Activated CD8-positive, alpha-beta memory T cell treated with anti-CD3 and anti-CD28 coated beads, Interleukin-2, amount 10 ng/mL, durations not matched to agents 7 days and 5 days (primary cell): ENCODE results near the gene SBF2. TPM values are rescaled to one million over a fixed set of nuclear protein-coding genes. Genes with fewer than 3 reads are reported as not detected.

Source experiments
- ATAC-seq: fragments of 150-1000 bp; cut with Tn5 transposase; one replicate; pipeline ENCODE4 v1.10.0; 2021; ENCODE audit warnings: moderate library complexity
- CTCF ChIA-PET: fragments of 350-600 bp; sonication (Branson Sonifier 250); formaldehyde crosslinking; loops from one replicate; lab custom pipeline; 2021; ENCODE audit warnings: antibody characterized with exemption; lab: Charles Lee
- DNase-seq: peaks from one replicate; pipeline ENCODE4 v3.0.0-alpha.2; 2020
- H3K27ac Mint-ChIP-seq: one replicate; pipeline ENCODE4 v1.8.0; 2021; ENCODE audit warnings: mild to moderate bottlenecking, mixed read lengths
- H3K27me3 Mint-ChIP-seq: one replicate; pipeline ENCODE4 v1.8.0; 2021; ENCODE audit warnings: mixed read lengths
- H3K36me3 Mint-ChIP-seq: one replicate; pipeline ENCODE4 v1.8.0; 2021; ENCODE audit warnings: mild to moderate bottlenecking, mixed read lengths
- H3K4me1 Mint-ChIP-seq: one replicate; pipeline ENCODE4 v1.8.0; 2021; ENCODE audit warnings: mixed read lengths
- H3K4me3 Mint-ChIP-seq: one replicate; pipeline ENCODE4 v1.8.0; 2021; ENCODE audit warnings: mild to moderate bottlenecking, moderate library complexity, mixed read lengths
- H3K9me3 Mint-ChIP-seq: one replicate; pipeline ENCODE4 v1.8.0; 2022; ENCODE audit warnings: low read depth, mixed read lengths
- total RNA-seq, 2 experiments: library from RNA; stranded (reverse); gene quantifications; one replicate each; pipeline ENCODE4 v1.2.3, GENCODE V29; 2021

The SBF2 gene
- total RNA-seq, 2 experiments from 2014 or later, result 4.6 to 8.3 TPM

- Mint-ChIP-seq H3K9me3 (no peaks in the 10 kb centered on the region), H3K4me1 (peaks cover 5% of the 10 kb centered on the region), H3K27me3 (no peaks in the 10 kb centered on the region), H3K36me3 (peaks cover 2% of the 10 kb centered on the region), H3K27ac (no peak overlapping the region), H3K4me3 (no peak overlapping the region)
- CTCF ChIA-PET, result no interaction called here
- no peak for ATAC-seq
- no peak for DNase-seq
Measured at GRCh38 chr11:9783986-9784385, 510.0 kb downstream of the SBF2 start.

- DNase-seq, result no peak
- no peaks in the 10 kb centered on the region for H3K9me3 Mint-ChIP-seq
- H3K27me3 Mint-ChIP-seq, result no peaks in the 10 kb centered on the region
- no peak overlapping the region for H3K27ac Mint-ChIP-seq
- CTCF ChIA-PET, result no interaction called here
- H3K4me1 Mint-ChIP-seq, result no peaks in the 10 kb centered on the region
- ATAC-seq, result no peak
- H3K4me3 Mint-ChIP-seq, result no peak overlapping the region
- H3K36me3 Mint-ChIP-seq, result peaks cover 2% of the 10 kb centered on the region
Measured at GRCh38 chr11:9780929-9781328, 513.1 kb downstream of the SBF2 start.

DNA sequence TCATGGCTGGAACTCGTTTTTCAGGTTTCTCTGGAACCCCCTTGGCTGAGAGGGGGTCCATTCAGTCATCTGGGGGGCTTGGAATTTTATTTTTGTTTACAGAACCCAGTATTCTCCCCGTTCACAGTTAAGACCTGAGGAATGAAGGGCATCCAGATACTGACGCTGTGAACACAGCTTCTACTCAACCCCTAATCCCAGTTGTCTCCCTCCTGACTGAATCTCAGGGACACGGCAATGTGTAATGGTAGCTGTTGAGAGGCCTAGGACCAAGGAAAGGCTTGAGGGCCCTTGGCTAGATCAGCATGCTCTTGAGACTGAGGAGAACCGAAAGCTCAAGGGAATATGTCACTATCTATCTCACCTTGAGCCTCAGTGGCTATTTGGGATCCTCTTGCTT is 516.5 kb downstream of the SBF2 start:
- no peak overlapping the region for H3K4me3 Mint-ChIP-seq
- H3K4me1 Mint-ChIP-seq, result no peaks in the 10 kb centered on the region
- ATAC-seq (no peak), DNase-seq (no peak)
- H3K27ac Mint-ChIP-seq, result no peak overlapping the region
- H3K9me3 Mint-ChIP-seq, result no peaks in the 10 kb centered on the region
- CTCF ChIA-PET, result interaction anchor here (1.4 kb wide), 1 partner anchor 145 kb away, joined by 3 read pairs; no protein-coding TSS in a partner anchor
- peaks cover 2% of the 10 kb centered on the region for H3K36me3 Mint-ChIP-seq
- no peaks in the 10 kb centered on the region for H3K27me3 Mint-ChIP-seq

GRCh38 chr11:9777066-9777465 is 517.0 kb downstream of the SBF2 start:
- Mint-ChIP-seq H3K9me3 (no peaks in the 10 kb centered on the region), H3K27ac (no peak overlapping the region), H3K4me1 (no peaks in the 10 kb centered on the region), H3K36me3 (peaks cover 2% of the 10 kb centered on the region), H3K4me3 (no peak overlapping the region), H3K27me3 (no peaks in the 10 kb centered on the region)
- CTCF ChIA-PET, result interaction anchor here (1.4 kb wide), 1 partner anchor 146 kb away, joined by 3 read pairs; no protein-coding TSS in a partner anchor
- DNase-seq (no peak), ATAC-seq (no peak)

GRCh38 chr11:9776203-9776602 is 517.8 kb downstream of the SBF2 start:
- Mint-ChIP-seq H3K4me3 (no peak overlapping the region), H3K27ac (no peak overlapping the region), H3K27me3 (no peaks in the 10 kb centered on the region), H3K9me3 (no peaks in the 10 kb centered on the region), H3K36me3 (peaks cover 2% of the 10 kb centered on the region), H3K4me1 (no peaks in the 10 kb centered on the region)
- no peak for ATAC-seq
- CTCF ChIA-PET, result interaction anchor here (1.4 kb wide), 1 partner anchor 147 kb away, joined by 3 read pairs; no protein-coding TSS in a partner anchor
- no peak for DNase-seq

DNA sequence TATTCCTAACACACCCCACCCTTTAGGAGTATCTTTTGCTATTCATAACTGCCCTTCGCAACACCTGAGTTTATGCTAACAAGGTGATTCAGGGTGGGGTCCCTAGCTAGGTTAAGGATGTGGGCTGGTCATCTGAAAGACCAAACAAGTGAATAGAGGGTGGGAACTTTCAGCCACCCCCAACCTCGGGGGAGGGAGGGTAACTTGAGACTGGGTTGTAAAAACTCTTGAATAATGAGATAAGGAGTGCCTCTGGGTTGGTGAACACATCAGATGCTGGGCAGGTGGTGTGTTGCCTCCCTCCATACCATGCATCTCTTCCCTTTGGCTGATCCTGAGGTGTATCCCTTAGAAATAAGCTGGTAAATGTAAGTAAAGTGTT is 518.6 kb downstream of the SBF2 start:
- no peak for ATAC-seq
- Mint-ChIP-seq H3K27me3 (no peaks in the 10 kb centered on the region), H3K36me3 (peaks cover 2% of the 10 kb centered on the region), H3K4me1 (no peaks in the 10 kb centered on the region), H3K9me3 (no peaks in the 10 kb centered on the region), H3K4me3 (no peak overlapping the region), H3K27ac (no peak overlapping the region)
- DNase-seq, result no peak
- CTCF ChIA-PET, result no interaction called here

- no peaks in the 10 kb centered on the region for H3K9me3 Mint-ChIP-seq
- H3K27ac Mint-ChIP-seq, result no peak overlapping the region
- no peaks in the 10 kb centered on the region for H3K27me3 Mint-ChIP-seq
- DNase-seq (no peak), ATAC-seq (no peak)
- no peak overlapping the region for H3K4me3 Mint-ChIP-seq
- H3K36me3 Mint-ChIP-seq, result no peaks in the 10 kb centered on the region
- CTCF ChIA-PET, result no interaction called here
- no peaks in the 10 kb centered on the region for H3K4me1 Mint-ChIP-seq
Measured at GRCh38 chr11:9774591-9775397, 519.2 kb downstream of the SBF2 start.

DNA sequence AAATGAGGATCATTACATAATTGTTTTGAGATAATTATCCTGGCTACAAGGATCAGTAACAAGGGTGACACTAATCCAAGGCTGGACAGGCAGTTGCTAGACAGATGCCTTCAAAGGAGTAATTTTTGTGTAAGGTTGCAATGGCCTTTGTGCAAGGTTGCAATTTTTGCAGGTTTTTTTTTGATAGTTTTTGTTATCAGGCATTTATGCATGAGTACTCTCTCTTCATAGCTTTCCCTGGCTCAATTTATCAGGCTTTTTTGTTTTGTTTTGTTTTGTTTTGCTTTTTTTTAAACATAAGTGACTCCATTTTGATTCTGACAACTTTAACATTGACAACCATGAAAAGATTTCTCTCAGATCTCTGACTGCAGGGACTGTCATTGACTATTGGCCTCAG is 519.9 kb downstream of the SBF2 start:
- H3K36me3 Mint-ChIP-seq, result no peaks in the 10 kb centered on the region
- H3K4me1 Mint-ChIP-seq, result no peaks in the 10 kb centered on the region
- H3K4me3 Mint-ChIP-seq, result no peak overlapping the region
- ATAC-seq (no peak), DNase-seq (no peak)
- no peaks in the 10 kb centered on the region for H3K27me3 Mint-ChIP-seq
- CTCF ChIA-PET, result no interaction called here
- no peaks in the 10 kb centered on the region for H3K9me3 Mint-ChIP-seq
- no peak overlapping the region for H3K27ac Mint-ChIP-seq

GRCh38 chr11:9773524-9773923 is 520.5 kb downstream of the SBF2 start:
- Mint-ChIP-seq H3K4me1 (no peaks in the 10 kb centered on the region), H3K36me3 (no peaks in the 10 kb centered on the region), H3K27ac (no peak overlapping the region), H3K4me3 (no peak overlapping the region), H3K27me3 (no peaks in the 10 kb centered on the region), H3K9me3 (no peaks in the 10 kb centered on the region)
- CTCF ChIA-PET, result interaction anchor here (0.9 to 1.0 kb wide), 2 partner anchors 15 to 406 kb away, joined by 3 to 4 read pairs; no protein-coding TSS in a partner anchor
- ATAC-seq (no peak), DNase-seq (no peak)

DNA sequence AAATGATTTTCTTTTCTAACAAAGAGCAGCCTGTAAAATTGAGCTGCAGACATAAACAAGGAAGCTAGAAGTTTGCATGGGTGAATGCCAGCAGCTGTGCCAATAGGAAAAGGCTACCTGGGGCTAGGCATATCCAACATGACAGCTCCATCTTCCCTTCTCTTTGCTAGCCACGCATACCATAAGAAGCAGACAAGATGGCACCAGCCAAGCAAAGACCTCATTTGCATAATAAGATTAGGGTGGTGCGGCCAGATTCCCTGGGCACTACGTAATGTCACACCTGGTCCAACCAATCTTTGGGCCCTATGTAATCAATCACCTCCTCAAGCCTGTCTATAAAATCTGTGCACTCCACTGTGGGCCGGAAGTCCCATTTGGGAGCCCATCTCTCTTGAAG is 521.8 kb downstream of the SBF2 start:
- H3K9me3 Mint-ChIP-seq, result no peaks in the 10 kb centered on the region

DNA sequence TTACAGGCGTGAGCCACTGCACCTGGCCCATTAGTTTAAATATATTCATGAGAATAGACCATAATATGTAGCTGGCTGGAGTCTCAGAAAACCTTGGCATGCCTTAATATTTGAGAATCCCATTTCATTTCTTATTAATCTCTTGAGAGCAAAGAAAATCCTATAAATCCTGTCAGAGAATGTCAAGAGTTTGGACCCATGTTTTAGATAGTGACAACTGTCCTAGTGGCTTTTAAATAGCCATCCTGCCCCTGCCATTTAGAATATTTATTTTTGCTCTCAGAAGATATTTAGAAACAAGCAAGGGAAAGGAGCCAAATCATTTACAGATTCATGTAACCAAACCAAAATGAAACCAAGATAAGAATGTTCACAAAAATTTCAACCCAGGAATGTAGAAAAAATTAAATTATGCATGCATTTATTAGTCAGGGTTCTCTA is 522.9 kb downstream of the SBF2 start:
- Mint-ChIP-seq H3K9me3 (no peaks in the 10 kb centered on the region), H3K27me3 (no peaks in the 10 kb centered on the region), H3K36me3 (no peaks in the 10 kb centered on the region), H3K27ac (no peak overlapping the region), H3K4me3 (no peak overlapping the region), H3K4me1 (no peaks in the 10 kb centered on the region)
- DNase-seq (no peak), ATAC-seq (no peak)
- CTCF ChIA-PET, result no interaction called here

More for the DNA sequence above, 521.8 kb downstream of the SBF2 start:
- Mint-ChIP-seq H3K4me1 (no peaks in the 10 kb centered on the region), H3K36me3 (no peaks in the 10 kb centered on the region), H3K27me3 (no peaks in the 10 kb centered on the region), H3K27ac (no peak overlapping the region), H3K4me3 (no peak overlapping the region)
- DNase-seq, result no peak
- no peak for ATAC-seq
- CTCF ChIA-PET, result interaction anchor here (1.0 kb wide), 1 partner anchor 70 kb away, joined by 3 read pairs; no protein-coding TSS in a partner anchor

- Mint-ChIP-seq H3K27me3 (no peaks in the 10 kb centered on the region), H3K27ac (no peak overlapping the region), H3K9me3 (no peaks in the 10 kb centered on the region), H3K4me1 (no peaks in the 10 kb centered on the region), H3K4me3 (no peak overlapping the region), H3K36me3 (no peaks in the 10 kb centered on the region)
- CTCF ChIA-PET, result interaction anchor here (0.8 kb wide), 1 partner anchor 12 kb away, joined by 3 read pairs; no protein-coding TSS in a partner anchor
- DNase-seq, result no peak
- ATAC-seq, result no peak
Measured at GRCh38 chr11:9769621-9770020, 524.4 kb downstream of the SBF2 start.

- no peak overlapping the region for H3K27ac Mint-ChIP-seq
- DNase-seq (no peak), ATAC-seq (no peak)
- H3K4me1 Mint-ChIP-seq, result peaks cover 2% of the 10 kb centered on the region
- no peaks in the 10 kb centered on the region for H3K9me3 Mint-ChIP-seq
- H3K27me3 Mint-ChIP-seq, result no peaks in the 10 kb centered on the region
- H3K4me3 Mint-ChIP-seq, result no peak overlapping the region
- CTCF ChIA-PET, result interaction anchor here (1.0 kb wide), 1 partner anchor 207 kb away, joined by 3 read pairs; no protein-coding TSS in a partner anchor
- H3K36me3 Mint-ChIP-seq, result no peaks in the 10 kb centered on the region
Measured at GRCh38 chr11:9765320-9766101, 528.5 kb downstream of the SBF2 start.
